DMS53 (cell line): ENCODE measurements around the gene NME3.
"Not testable (repeated sequence)": the region's sequence is repeated elsewhere in the genome, so short reads cannot be mapped to it uniquely, and the experiment has no call there.

Experiments
- DNase-seq: peaks from one replicate; lab custom pipeline; 2025; lab: John Stamatoyannopoulos, UW

NME3 gene

GRCh38 chr16:1747934-1748333, 23.4 kb downstream of the NME3 start:
- no peak for DNase-seq

DNA sequence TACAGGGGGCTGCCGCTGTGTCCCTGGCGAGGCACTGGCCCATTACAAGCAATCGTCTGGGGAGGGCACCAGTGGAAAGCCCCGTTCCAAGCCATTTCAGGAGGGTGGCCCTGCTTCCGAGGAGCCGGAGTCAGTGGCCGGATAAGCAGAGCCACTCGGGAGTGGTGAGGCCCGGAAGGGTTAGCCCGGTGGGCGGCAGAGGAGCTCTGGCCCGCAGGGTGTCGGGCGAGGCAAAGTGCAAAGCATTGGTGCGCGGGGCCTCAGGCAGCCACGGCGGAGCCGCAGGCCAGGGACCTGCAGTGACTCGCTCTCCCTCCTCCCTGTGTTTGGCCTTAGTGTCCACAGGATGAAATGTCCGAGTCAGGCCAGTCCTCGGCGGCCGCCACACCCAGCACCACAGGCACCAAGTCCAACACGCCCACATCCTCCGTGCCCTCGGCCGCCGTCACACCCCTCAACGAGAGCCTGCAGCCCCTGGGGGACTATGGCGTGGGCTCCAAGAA, 24.6 kb downstream of the NME3 start:
- no peak for DNase-seq

DNA sequence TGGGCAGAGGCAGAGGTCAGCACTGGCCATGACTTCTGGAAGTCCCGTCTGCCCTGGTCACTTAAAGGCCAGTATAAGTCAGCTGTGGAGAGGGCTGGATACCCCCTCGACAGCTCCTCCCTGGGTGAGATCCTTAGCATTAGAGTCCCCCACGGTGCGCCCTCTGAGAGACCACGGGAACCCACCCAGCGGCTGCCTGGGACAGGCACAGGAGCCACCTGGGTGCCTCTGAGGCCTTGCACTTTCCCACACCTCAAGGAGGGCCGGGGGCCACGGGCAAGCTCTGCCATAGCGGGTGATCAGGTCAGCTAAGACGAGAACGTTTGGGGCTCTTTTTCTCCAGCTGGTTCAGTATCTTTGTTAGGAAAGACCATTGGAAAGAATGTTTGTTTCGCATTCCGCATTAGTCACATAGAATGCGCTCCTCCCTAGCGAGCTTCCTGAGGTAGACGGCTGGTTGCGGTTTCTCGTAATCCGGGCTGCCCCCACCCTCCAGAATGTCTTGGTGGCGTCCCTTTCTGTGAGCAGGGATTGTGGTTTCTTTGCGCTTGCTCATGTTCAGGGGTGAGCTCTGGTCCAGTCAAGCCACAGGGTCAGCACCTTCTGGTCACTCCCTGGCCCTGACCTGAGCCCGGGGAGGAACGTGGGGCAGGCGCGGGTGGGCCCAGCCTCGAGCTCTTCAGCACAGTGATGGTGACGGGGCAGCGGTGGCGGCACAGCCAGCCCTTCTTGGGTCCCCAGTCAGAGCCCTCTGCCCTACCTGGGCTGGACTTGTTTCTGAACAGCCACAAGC, 25.2 kb downstream of the NME3 start:
- no peak for DNase-seq

GRCh38 chr16:1745181-1745899, 26.0 kb downstream of the NME3 start:
- DNase-seq = no peak

GRCh38 chr16:1744338-1744840, 27.0 kb downstream of the NME3 start:
- DNase-seq = no peak

DNA sequence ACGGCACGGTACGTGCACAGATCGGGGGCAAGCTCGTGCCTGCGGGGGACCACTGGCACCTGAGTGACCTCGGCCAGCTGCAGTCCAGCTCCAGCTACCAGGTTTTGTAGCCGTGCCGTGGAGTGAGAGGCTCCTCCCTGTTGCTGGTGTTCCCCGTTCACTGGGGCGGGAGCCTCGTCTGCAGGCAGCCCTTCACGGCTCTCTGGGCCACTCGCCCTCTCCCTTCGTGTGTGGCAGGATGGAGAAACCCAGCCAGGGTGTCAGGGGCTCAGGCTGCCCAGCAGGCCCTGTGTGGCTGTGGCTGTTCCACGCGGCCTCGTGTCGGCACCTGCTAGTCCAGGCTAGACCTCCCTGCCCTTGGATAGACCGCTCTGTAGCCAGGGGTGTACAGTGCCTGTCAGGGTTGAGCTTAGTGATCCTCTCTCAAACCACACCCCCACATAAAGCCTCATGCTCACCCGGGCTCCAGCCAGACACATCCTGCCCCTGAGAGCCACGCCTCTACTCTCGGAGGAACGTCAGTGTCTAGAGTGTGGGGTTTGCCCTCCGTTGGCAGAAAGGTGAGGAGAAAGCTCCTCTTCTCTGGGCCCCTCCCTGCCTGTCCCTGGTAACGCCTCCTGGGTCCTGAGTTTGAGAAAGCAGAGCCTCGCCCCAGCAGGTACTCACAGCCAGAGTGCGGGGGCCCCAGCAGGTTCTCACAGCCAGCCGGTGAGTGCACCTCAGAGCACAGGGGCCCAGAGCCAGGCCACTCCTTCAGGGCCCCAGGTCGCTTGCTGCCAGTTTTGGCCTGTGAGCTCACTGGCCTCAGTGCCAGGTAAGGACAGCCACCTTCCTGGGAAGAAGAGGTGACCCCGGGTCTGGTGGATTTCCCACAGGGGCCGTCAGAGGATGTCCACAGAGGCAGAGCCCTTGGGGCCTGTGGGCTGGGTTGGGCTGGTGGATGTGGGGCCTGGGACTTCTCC, 27.7 kb downstream of the NME3 start:
- DNase-seq = no peak

DNA sequence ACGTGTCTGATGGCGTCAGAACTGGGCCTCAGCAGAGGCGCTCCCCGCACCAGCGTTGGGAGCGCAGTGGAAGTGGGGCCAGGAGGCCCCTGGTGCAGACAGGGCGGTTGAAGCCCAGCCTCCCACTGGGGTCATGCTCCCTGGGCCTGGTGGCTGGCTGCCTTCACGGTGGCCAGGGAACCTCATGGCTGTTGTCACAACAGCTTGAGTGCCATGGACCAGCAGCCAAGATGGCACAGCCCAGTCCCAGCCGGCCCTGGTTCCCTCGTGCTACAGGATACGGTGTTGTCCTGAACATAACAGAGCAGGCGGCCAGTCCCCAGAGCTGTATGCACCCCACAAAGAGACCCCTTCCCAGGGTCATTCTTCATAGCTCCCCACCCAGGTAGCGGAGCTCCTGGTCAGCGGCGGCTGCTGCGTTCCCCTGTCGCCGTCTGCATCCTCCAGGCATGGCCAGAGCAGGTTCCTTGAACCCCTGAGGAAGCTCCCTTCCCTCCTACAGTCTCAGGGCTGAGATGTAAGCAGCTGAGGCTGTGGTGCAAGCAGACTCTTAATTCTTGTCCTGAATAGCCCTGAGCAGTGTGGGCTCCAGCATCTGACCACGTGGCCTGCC, 29.7 kb downstream of the NME3 start:
- no peak for DNase-seq

DNA sequence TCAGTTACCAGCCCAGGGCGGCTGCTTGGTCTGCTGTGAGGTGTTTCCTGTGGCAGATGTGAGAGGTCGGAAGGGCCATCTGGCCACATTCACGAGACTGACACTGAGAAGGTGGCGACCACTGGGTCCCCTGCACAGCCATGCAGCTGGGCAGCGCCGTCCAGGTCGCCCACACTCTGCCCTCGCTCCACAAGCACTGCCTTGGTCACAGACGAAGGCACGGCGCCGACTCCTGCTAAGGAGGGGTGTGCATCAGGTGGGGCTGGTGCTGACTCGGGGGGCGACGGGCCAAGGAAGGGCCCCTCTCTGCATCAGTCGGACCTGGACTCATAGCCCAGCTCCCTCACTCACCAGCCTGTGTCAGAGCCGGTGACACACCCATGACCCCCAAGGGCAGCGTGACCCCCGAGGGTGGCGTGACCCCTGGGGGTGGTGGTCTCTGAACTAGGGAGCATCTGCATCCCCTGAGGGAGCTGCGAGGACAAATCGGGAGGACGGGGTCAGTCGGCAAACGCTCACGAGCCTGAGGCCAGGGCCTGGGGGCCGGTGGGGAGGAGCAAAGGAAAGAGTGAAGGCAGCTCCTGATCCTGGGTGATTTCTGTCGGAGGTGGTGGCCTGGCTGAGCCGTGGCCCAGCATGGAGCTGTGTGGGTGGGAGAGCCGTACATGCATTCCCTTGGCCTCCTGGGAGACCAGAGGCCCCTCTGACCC, 30.4 kb downstream of the NME3 start:
- DNase-seq = no peak

DNA sequence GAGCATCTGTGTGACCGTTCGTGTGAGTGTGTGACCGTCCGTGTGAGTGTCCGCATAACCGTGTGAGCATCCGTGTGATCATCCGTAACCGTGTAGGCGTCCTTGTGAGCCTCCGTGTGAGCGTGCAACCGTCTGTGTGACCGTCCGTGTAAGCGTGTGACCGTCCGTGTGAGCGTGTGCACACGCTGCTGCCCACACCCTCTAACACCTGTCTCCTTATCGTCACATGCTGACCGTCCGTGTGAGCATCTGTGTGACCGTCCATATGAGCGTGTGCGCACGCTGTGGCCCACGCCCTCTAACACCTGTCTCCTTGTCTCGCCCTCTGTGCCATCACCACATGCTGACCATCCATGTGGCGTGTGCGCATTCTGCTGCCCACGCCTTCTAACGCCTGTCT, 31.1 kb downstream of the NME3 start:
- no peak for DNase-seq

GRCh38 chr16:1734816-1735215, 36.5 kb downstream of the NME3 start:
- no peak for DNase-seq

- DNase-seq = no peak
Measured at GRCh38 chr16:1734123-1734522, 37.2 kb downstream of the NME3 start.

DNA sequence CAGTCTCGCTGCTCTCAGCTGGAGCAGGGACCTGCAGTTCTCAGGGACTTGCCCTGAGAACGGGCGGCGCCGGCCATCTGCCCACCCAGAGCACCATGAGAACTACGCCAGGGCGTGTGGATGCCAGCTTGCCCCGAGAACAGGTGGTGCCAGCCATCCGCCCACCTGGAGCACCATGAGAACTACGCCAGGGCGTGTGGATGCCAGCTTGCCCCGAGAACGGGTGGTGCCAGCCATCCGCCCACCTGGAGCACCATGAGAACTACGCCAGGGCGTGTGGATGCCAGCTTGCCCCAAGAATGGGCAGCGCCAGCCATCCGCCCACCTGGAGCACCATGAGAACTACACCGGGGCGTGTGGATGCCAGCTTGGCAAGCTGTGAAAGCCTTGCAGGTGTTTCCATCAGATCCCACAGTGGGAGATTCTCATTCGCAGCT, 38.8 kb downstream of the NME3 start:
- DNase-seq = not testable (repeated sequence)

DNA sequence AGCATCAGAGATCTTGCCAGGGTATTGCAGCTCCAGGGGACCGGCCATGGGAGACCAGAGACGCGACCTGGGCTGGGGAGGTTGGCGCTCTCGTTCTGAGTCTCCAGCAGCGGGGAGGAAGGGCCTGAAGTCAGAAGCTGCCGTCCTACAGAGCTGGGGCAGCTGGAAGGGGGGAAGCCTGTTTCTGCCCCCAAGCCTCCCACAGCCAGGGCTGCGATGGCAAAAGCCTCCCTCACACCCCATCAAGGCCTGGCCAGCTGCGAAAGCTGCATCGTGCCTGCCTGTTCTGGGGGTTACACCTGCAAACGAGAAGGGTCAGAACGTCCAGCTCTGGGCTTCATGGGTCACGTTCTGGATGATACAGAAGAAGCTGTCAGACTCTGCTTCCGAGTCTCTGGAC, 39.3 kb downstream of the NME3 start:
- DNase-seq = no peak

DNA sequence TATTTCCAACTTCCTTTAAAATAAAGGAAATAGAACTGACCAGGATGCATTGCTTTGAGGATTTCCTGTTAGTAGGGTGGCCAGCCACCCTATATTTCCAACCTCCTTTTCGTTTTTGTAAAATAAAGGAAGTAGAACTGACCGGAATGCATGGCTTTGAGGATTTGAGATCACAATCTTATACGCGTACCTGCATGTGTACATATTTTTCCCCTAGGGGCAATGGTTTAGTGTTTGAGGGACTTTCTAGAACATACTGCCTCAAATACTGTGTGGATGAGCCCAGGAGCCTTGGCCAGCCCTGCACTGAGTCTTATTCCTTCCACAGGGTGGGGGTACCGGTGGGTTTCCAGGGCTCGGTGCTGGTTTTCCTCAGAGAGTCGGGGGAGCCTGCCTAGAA, 39.7 kb downstream of the NME3 start:
- DNase-seq = no peak

DNA sequence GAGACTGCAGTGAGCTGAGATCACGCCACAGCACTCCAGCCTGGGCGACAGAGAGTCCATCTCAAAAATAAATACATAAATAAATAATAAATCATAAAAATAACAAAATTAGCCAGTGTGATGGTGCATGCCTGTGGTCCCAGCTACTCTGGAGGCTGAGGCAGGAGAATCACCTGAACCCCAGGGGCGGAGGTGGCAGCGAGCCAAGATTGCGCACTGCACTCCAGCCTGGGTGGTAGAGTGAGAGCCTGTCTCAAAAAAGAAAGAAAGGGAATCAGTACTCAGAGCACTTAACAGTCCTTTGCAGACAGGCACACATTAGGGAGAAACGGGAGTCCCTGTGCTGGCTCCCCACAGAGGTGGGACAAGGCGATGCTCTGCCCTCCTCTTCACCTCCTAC, 40.3 kb downstream of the NME3 start:
- DNase-seq = no peak

DNA sequence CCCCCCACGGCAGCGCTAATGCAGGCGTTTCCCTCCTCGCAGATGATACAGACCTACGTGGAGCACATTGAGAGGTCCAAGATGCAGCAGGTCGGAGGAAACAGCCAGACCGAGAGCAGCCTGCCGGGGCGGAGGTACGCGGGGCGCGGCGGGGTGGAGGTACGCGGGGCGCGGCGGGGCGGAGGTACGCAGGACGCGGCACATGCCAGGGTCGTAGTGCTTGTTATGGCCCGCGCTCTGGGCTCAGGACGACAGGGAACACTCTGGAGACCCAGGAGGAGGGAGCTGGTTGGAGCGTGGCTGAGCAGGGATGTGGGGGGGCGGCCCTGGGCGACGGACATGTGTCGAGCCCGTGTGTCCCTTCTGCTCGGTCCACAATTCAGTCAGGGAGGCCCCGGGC, 41.9 kb downstream of the NME3 start:
- no peak for DNase-seq

- DNase-seq = no peak
Measured at GRCh38 chr16:1729026-1729425, 42.3 kb downstream of the NME3 start.

DNA sequence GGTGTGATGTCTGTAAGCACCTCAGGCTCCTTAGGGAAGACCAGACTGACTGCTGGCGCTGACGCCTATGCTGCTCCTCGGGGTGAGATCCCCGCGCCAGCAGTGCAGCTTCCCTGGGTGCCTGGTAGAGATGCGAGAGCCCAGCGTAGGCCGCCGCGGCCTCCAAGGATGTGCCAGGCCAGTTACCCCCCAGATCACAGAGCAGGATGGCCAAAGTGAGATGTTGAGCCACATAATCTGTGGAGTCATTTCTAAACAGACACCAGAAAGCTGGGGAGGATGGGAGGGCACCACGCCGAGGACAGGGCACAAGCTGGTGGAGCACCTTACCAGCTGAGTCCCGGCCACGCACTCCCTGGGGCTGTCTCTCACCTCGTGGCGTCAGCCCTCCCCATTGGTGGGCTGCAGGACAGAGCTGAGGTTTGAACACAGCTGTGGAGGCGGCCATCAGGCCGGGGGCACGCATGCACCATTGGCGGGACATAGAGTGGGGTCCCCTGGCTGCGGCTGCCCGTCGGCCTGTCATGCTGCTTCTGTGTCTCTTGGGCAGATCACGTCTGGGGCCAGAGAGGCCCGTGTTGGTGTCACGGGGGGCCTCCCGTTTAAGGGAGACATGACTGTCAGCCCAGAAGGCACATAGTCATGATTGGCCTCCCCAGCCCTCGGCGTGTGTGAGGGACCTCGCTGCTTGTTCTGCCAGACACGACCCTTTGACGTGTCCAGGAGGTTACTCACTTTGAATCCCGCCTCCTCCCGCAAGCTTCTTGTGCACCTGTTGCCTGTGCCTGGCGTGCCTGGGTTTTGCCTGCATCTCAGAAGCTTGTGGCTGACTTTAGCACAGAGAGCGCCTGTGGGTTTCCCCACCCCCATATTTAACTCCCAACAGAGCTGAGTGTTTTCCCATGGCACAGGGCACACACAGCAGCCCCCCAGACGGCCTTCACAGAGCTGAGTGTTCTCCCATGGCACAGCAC, 43.4 kb downstream of the NME3 start:
- no peak for DNase-seq

GRCh38 chr16:1726661-1727502, 44.5 kb downstream of the NME3 start:
- no peak for DNase-seq
